Heart left ventricle (tissue), 13 donors: ENCODE data around the gene RBPJL.

Experiments used
- CTCF ChIP-seq, 12 donors: fragments of 200-600 bp; sonication (generic) in 4 of 12; IDR thresholded peaks; one replicate each; pipeline versions ENCODE4 v1.5.0 to v1.8.0; 2018 to 2022; ENCODE audit warnings: antibody characterized with exemption in 12 of 12, mild to moderate bottlenecking in 5 of 12
- POLR2A ChIP-seq, 2 donors: fragments of 450-650 bp; IDR thresholded peaks; one replicate each; pipeline ENCODE4 v1.6.1; 2017; ENCODE audit warnings: antibody characterized with exemption in 2 of 2, mild to moderate bottlenecking in 2 of 2, moderate library complexity in 2 of 2
- donor health status: ischemic (EF 13 %, LVEDD 7.1; RV severe dilation, severe dysfunction).
- donor health status: DM: no; HTN: yes; CAD: no.
- donor health status: DM: no; HTN: no; CAD: no.
- donor health status: ischemic (EF 25% LVEDD 6.9; RV normal size, moderate dysfunction).
- donor health status: ischemic (EF 25% LVEDD 5.7; RV mildly dilated, moderate dysfunction).
- donor health status: ischemic (EF 35%, LVEDD 5.7; RV mildly dilated, moderate dysfunction).
- donor health status: nonischemic (EF 11% LVEDD 7.7; RV severe dilation, severe dysfunction).
- donor health status: DM: yes; HTN: yes; CAD: no.
- donor health status: PGD.
- donor health status: ischemic (EF 29% LVEDD 5.4; RV normal size, mild dysfunction).
- donor health status: nonischemic (EF 23%, LVEDD 6.1; RV moderate dilation, normal function).

- TF ChIP-seq CTCF (IDR thresholded peaks at IDR 0.05) (no peak), POLR2A (IDR thresholded peaks at IDR 0.05) (no peak)
These were observed 48.0 kb upstream of the RBPJL start for GRCh38 chr20:45258664-45259063.
